Fibroblast of lung (primary cell): ENCODE measurements around the gene GALNT1.

ENCODE experiments used
- EZH2 ChIP-seq: IDR thresholded peaks from 2 replicates; pipeline ENCODE4 v1.5.1; 2012; ENCODE audit warnings: low read length, control low read depth, mild to moderate bottlenecking; ENCODE audit errors: missing control alignments
- TF ChIP-seq, protein P1 (sequence below), 2 donors: IDR thresholded peaks in 1 of 2; conservative IDR thresholded peaks in 1 of 2; 1 replicate in 1 of 2; 2 replicates in 1 of 2; pipeline ENCODE4 v1.5.1; 2011 to 2012; ENCODE audit warnings: low read length in 2 of 2, control low read depth in 1 of 2, inconsistent platforms in 1 of 2, low read depth in 1 of 2, mild to moderate bottlenecking in 1 of 2

DNA sequence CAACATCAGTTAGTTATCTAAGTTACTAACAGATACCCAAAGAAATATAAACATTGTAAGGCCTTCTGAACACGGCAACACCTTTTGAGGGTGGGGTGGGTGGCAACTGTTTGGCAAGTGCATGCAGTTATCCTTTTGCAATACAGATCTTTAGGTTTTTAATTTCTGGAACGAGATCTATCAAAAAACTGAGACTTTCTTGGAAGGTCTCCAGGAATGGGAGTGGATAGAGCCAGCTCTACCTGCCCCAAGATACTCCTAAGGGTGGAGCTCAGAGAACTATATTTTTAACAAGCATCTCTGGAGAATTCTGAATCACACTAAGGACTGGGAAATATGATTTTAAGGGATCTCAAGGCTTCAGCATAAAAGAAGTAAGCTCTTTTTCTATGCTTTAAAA lies 11.4 kb upstream of the GALNT1 start:
- TF ChIP-seq, protein P1, sequence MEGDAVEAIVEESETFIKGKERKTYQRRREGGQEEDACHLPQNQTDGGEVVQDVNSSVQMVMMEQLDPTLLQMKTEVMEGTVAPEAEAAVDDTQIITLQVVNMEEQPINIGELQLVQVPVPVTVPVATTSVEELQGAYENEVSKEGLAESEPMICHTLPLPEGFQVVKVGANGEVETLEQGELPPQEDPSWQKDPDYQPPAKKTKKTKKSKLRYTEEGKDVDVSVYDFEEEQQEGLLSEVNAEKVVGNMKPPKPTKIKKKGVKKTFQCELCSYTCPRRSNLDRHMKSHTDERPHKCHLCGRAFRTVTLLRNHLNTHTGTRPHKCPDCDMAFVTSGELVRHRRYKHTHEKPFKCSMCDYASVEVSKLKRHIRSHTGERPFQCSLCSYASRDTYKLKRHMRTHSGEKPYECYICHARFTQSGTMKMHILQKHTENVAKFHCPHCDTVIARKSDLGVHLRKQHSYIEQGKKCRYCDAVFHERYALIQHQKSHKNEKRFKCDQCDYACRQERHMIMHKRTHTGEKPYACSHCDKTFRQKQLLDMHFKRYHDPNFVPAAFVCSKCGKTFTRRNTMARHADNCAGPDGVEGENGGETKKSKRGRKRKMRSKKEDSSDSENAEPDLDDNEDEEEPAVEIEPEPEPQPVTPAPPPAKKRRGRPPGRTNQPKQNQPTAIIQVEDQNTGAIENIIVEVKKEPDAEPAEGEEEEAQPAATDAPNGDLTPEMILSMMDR (conservative IDR thresholded peaks at IDR 0.05 in 1 of 2, IDR thresholded peaks at IDR 0.05 in 1 of 2; ENCODE audit: low read depth in 1 of 2, low read length in 2 of 2) = no peak
- no peak for TF ChIP-seq EZH2
